KOPT-K1 (cell line): ENCODE data around the gene AKR1B15.
"Not testable (repeated sequence)": the region's sequence is repeated elsewhere in the genome, so short reads cannot be mapped to it uniquely, and the experiment has no call there.

ENCODE experiments used
- H3K27ac ChIP-seq: fragments of 200-600 bp; sonication (generic); 2 replicates; pipeline ENCODE4 v1.5.1; 2016; ENCODE audit warnings: antibody characterized with exemption, mild to moderate bottlenecking, low read depth, low read length; ENCODE audit not compliant: poor library complexity, severe bottlenecking
- H3K36me3 ChIP-seq: fragments of 200-600 bp; sonication (generic); 2 replicates; pipeline ENCODE4 v1.5.1; 2017; ENCODE audit warnings: antibody characterized with exemption, mild to moderate bottlenecking, low read length, moderate library complexity; ENCODE audit not compliant: insufficient read depth
- H3K9me3 ChIP-seq: fragments of 200-600 bp; sonication (generic); 2 replicates; pipeline ENCODE4 v1.5.1; 2017; ENCODE audit warnings: antibody characterized with exemption, low read length, mild to moderate bottlenecking; ENCODE audit not compliant: insufficient read depth, poor library complexity, severe bottlenecking

The AKR1B15 gene

GRCh38 chr7:134569962-134570361, 21.1 kb downstream of the AKR1B15 start:
- H3K27ac ChIP-seq, H3K36me3 ChIP-seq: not testable (repeated sequence)
- H3K9me3 ChIP-seq = peaks cover 12% of the 10 kb centered on the region

- H3K36me3 ChIP-seq = no peaks in the 10 kb centered on the region
- no peak overlapping the region for H3K27ac ChIP-seq
- peaks cover 12% of the 10 kb centered on the region for H3K9me3 ChIP-seq
Measured at GRCh38 chr7:134571101-134571500, 22.2 kb downstream of the AKR1B15 start.

GRCh38 chr7:134571746-134572461, 23.0 kb downstream of the AKR1B15 start:
- Histone ChIP-seq H3K36me3 (no peaks in the 10 kb centered on the region), H3K27ac (no peak overlapping the region), H3K9me3 (peaks cover 12% of the 10 kb centered on the region)

GRCh38 chr7:134574322-134574721, 25.4 kb downstream of the AKR1B15 start:
- Histone ChIP-seq H3K36me3 (no peaks in the 10 kb centered on the region), H3K9me3 (peaks cover 12% of the 10 kb centered on the region), H3K27ac (no peak overlapping the region)

- Histone ChIP-seq H3K27ac (no peak overlapping the region), H3K36me3 (no peaks in the 10 kb centered on the region), H3K9me3 (peaks cover 13% of the 10 kb centered on the region)
Measured at GRCh38 chr7:134584290-134584689, 35.4 kb downstream of the AKR1B15 start.

- peaks cover 13% of the 10 kb centered on the region for H3K9me3 ChIP-seq
- no peak overlapping the region for H3K27ac ChIP-seq
- no peaks in the 10 kb centered on the region for H3K36me3 ChIP-seq
Measured at GRCh38 chr7:134585897-134586296, 37.0 kb downstream of the AKR1B15 start.

GRCh38 chr7:134587750-134588149, 38.8 kb downstream of the AKR1B15 start:
- no peak overlapping the region for H3K27ac ChIP-seq
- H3K9me3 ChIP-seq = peaks cover 17% of the 10 kb centered on the region
- H3K36me3 ChIP-seq = no peaks in the 10 kb centered on the region

- Histone ChIP-seq H3K27ac (no peak overlapping the region), H3K9me3 (peaks cover 20% of the 10 kb centered on the region), H3K36me3 (no peaks in the 10 kb centered on the region)
Measured at GRCh38 chr7:134589491-134589941, 40.6 kb downstream of the AKR1B15 start.

GRCh38 chr7:134593530-134594392, 44.9 kb downstream of the AKR1B15 start:
- peaks cover 10% of the 10 kb centered on the region for H3K9me3 ChIP-seq
- H3K36me3 ChIP-seq = no peaks in the 10 kb centered on the region
- H3K27ac ChIP-seq = no peak overlapping the region

GRCh38 chr7:134594877-134595276, 46.0 kb downstream of the AKR1B15 start:
- Histone ChIP-seq H3K27ac (no peak overlapping the region), H3K36me3 (no peaks in the 10 kb centered on the region)

GRCh38 chr7:134599371-134599770, 50.5 kb downstream of the AKR1B15 start:
- peaks cover 11% of the 10 kb centered on the region for H3K9me3 ChIP-seq
- no peaks in the 10 kb centered on the region for H3K36me3 ChIP-seq
- no peak overlapping the region for H3K27ac ChIP-seq

More at GRCh38 chr7:134594877-134595276, 46.0 kb downstream of the AKR1B15 start:
- H3K9me3 ChIP-seq = peaks cover 18% of the 10 kb centered on the region

GRCh38 chr7:134601459-134601858, 52.5 kb downstream of the AKR1B15 start:
- no peak overlapping the region for H3K27ac ChIP-seq
- H3K36me3 ChIP-seq = no peaks in the 10 kb centered on the region
- peaks cover 11% of the 10 kb centered on the region for H3K9me3 ChIP-seq

- peaks cover 11% of the 10 kb centered on the region for H3K9me3 ChIP-seq
- no peak overlapping the region for H3K27ac ChIP-seq
- no peaks in the 10 kb centered on the region for H3K36me3 ChIP-seq
Measured at GRCh38 chr7:134602881-134603451, 54.1 kb downstream of the AKR1B15 start.

- no peaks in the 10 kb centered on the region for H3K9me3 ChIP-seq
- H3K27ac ChIP-seq = no peak overlapping the region
- no peaks in the 10 kb centered on the region for H3K36me3 ChIP-seq
Measured at GRCh38 chr7:134605978-134606923, 57.3 kb downstream of the AKR1B15 start.
